Nephron progenitor cell (in vitro differentiated cells): ENCODE measurements around the gene STUM.

ENCODE experiments used
- DNase-seq: peaks from one replicate; pipeline ENCODE4 v3.0.0; 2021
- H3K27ac Mint-ChIP-seq: 2 replicates; pipeline ENCODE4 v1.8.0; 2021; ENCODE audit warnings: mild to moderate bottlenecking, moderate library complexity, mixed read lengths
- H3K27me3 Mint-ChIP-seq: 2 replicates; pipeline ENCODE4 v1.8.0; 2021; ENCODE audit warnings: mild to moderate bottlenecking, low read depth, mixed read lengths; ENCODE audit not compliant: poor library complexity
- H3K36me3 Mint-ChIP-seq: 2 replicates; pipeline ENCODE4 v1.8.0; 2021; ENCODE audit warnings: low read depth, mixed read lengths
- H3K4me1 Mint-ChIP-seq: 2 replicates; pipeline ENCODE4 v1.8.0; 2021; ENCODE audit warnings: mixed read lengths
- H3K4me3 Mint-ChIP-seq: 2 replicates; pipeline ENCODE4 v1.8.0; 2021; ENCODE audit warnings: mild to moderate bottlenecking, moderate library complexity, mixed read lengths
- H3K9me3 Mint-ChIP-seq: 2 replicates; pipeline ENCODE4 v1.8.0; 2021; ENCODE audit warnings: mild to moderate bottlenecking, moderate library complexity, mixed read lengths
- CTCF ChIP-seq: fragments of 200-600 bp; sonication (generic); IDR thresholded peaks from 2 replicates; pipeline ENCODE4 v1.5.0; 2021; ENCODE audit warnings: antibody characterized with exemption

Gene STUM

DNA sequence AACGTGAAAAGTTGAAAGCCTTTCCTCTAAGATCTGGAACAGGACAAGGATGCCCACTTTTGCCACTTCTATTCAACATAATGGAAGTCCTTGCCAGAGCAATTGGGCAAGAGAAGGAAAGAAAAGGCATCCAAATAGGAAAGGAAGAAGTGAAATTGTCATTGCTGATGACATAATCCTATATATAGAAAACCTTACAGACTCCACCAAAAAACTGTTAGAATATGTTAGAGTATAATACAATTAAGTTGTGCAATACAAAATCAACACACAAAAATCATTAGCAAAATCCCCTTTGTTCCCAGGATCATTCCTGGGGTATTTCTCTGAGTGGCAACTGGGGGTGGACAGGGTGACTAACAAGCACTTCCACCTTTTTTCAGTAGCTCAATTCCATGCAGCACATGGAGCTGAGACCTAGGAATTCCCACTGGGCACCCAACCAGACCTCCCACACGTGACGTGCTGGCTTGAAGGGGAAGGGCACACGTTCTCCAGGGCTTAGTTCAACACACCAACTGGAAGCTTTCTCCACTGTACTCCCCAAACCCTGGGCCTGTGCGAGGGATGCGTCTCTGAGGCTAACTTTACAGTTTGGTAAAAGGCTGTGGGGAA lies 9.6 kb downstream of the STUM start:
- H3K4me1 Mint-ChIP-seq, result peaks cover 11% of the 10 kb centered on the region
- TF ChIP-seq CTCF, result no peak
- H3K27me3 Mint-ChIP-seq, result peaks cover 26% of the 10 kb centered on the region
- no peaks in the 10 kb centered on the region for H3K9me3 Mint-ChIP-seq
- no peaks in the 10 kb centered on the region for H3K36me3 Mint-ChIP-seq
- no peak overlapping the region for H3K4me3 Mint-ChIP-seq
- no peak for DNase-seq
- H3K27ac Mint-ChIP-seq, result no peak overlapping the region

DNA sequence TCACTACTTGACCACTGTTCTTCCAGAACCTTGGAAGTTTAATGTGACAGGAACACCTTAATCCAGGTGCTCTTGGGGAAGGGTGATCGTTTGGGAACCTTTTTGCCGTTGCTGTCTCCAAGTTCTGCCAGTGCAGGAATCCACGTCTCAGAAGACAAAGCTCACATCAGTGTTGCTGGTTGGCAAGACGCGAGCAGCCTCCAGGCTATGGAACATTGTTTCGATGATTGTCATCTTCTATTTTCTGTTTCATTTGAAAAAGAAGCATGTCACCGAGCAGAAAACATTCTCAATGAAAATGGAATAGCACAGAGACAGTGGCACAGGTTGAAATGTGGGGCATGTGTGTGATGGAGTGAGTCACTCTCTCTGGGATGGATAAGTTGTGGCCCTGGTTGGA lies 11.7 kb downstream of the STUM start:
- H3K36me3 Mint-ChIP-seq, result no peaks in the 10 kb centered on the region
- H3K27ac Mint-ChIP-seq, result no peak overlapping the region
- no peak for DNase-seq
- peaks cover 4% of the 10 kb centered on the region for H3K4me1 Mint-ChIP-seq
- peaks cover 18% of the 10 kb centered on the region for H3K27me3 Mint-ChIP-seq
- TF ChIP-seq CTCF, result no peak
- no peak overlapping the region for H3K4me3 Mint-ChIP-seq
- no peaks in the 10 kb centered on the region for H3K9me3 Mint-ChIP-seq

DNA sequence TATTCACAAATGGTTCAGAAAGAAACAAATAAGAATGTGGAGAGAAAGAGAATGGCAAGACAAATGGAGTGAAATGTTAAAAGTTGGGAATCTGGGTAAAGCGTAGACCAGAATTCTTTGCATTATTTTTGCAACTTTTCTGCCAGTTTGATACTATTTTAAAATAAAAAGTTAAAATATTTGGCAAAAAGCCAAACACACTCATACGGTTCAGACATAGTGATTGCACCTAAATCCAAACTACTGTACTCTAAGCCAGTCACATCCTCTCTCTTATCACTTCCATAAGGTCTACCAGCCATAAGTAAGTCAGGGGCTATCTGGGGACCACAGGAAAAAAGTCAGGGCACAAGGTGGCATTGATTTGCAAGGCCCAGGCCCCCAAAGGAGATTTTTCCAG lies 14.4 kb downstream of the STUM start:
- Mint-ChIP-seq H3K36me3 (no peaks in the 10 kb centered on the region), H3K27ac (no peak overlapping the region), H3K4me3 (no peak overlapping the region), H3K9me3 (no peaks in the 10 kb centered on the region), H3K27me3 (peaks cover 32% of the 10 kb centered on the region), H3K4me1 (peaks cover 5% of the 10 kb centered on the region)
- TF ChIP-seq CTCF, result no peak
- DNase-seq, result no peak

DNA sequence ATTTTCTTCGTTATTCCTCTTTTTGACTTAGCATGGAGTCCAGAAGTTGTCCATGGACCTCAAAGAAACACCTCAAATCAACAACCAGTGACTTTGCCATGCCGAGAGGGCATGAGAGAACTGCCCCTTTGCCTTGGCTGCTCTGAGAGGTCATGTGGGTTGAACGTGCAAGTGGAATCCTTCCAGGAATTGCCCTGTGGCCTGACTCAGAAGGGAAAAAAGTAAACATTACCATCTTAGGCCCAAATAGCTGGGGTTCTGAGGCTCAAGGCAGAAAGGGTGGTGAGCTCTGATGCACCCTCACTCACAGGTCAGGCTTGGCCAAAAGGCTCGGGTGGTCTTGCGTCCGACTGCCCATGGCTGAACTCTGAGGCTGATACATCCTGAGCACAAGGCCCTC lies 15.1 kb downstream of the STUM start:
- DNase-seq, result no peak
- no peaks in the 10 kb centered on the region for H3K9me3 Mint-ChIP-seq
- H3K4me1 Mint-ChIP-seq, result peaks cover 5% of the 10 kb centered on the region
- H3K36me3 Mint-ChIP-seq, result no peaks in the 10 kb centered on the region
- no peak overlapping the region for H3K27ac Mint-ChIP-seq
- no peak for TF ChIP-seq CTCF
- peaks cover 32% of the 10 kb centered on the region for H3K27me3 Mint-ChIP-seq
- no peak overlapping the region for H3K4me3 Mint-ChIP-seq

DNA sequence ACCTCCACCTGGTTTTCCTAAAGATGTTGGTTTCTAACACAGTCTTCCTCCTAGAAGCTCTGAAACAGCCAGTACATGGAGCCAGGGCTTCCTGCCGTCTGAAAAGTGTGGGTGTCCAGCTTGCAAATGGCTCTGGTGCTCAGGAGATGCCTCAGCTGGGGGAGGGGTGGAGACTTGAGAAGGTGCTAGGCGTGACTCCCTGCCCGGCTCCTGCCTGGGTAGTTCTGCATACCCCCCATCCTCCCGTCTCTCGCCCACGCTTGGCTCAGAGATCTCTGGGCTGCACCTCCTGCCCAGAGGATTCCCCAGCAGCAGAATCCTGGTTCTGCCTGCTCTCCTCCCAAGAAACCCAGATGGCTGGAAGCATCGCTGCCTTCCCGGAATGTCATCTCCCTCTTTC lies 16.9 kb downstream of the STUM start:
- Mint-ChIP-seq H3K9me3 (no peaks in the 10 kb centered on the region), H3K36me3 (no peaks in the 10 kb centered on the region), H3K27ac (no peak overlapping the region), H3K4me3 (no peak overlapping the region), H3K4me1 (peaks cover 15% of the 10 kb centered on the region), H3K27me3 (peaks cover 32% of the 10 kb centered on the region)
- no peak for DNase-seq
- no peak for TF ChIP-seq CTCF

DNA sequence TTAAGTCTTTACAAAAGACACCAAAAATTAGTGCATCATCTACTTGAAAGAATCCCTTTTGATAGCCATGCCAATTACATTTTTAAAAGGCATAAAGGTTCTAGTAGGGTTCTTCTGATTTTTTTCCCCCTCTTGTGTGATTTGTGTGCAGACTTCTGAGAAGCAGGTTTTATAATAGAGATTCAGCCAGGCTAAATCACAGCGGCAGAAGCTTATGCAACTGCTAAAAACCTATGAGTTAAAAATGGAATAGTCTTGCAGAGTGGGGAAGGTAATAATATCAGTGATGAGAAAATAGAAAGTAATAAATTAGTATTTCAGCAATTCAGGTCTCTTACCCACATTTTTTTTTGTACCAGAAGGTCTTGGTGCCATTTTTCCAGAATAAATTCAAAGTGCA lies 17.7 kb downstream of the STUM start:
- no peak overlapping the region for H3K27ac Mint-ChIP-seq
- no peak for DNase-seq
- no peaks in the 10 kb centered on the region for H3K9me3 Mint-ChIP-seq
- peaks cover 15% of the 10 kb centered on the region for H3K4me1 Mint-ChIP-seq
- peaks cover 32% of the 10 kb centered on the region for H3K27me3 Mint-ChIP-seq
- no peaks in the 10 kb centered on the region for H3K36me3 Mint-ChIP-seq
- no peak for TF ChIP-seq CTCF
- H3K4me3 Mint-ChIP-seq, result no peak overlapping the region
